ENCODE measurements around the gene MYO16.

GRCh38 chr13:108780706-108781105 lies 151.3 kb downstream of the MYO16 start:
- no peak for TF ChIP-seq POLR2A (IDR thresholded peaks at IDR 0.05)
- TF ChIP-seq, protein P1, sequence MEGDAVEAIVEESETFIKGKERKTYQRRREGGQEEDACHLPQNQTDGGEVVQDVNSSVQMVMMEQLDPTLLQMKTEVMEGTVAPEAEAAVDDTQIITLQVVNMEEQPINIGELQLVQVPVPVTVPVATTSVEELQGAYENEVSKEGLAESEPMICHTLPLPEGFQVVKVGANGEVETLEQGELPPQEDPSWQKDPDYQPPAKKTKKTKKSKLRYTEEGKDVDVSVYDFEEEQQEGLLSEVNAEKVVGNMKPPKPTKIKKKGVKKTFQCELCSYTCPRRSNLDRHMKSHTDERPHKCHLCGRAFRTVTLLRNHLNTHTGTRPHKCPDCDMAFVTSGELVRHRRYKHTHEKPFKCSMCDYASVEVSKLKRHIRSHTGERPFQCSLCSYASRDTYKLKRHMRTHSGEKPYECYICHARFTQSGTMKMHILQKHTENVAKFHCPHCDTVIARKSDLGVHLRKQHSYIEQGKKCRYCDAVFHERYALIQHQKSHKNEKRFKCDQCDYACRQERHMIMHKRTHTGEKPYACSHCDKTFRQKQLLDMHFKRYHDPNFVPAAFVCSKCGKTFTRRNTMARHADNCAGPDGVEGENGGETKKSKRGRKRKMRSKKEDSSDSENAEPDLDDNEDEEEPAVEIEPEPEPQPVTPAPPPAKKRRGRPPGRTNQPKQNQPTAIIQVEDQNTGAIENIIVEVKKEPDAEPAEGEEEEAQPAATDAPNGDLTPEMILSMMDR (IDR thresholded peaks at IDR 0.05), result no peak
- TF ChIP-seq POLR2AphosphoS5 (IDR thresholded peaks at IDR 0.05; ENCODE audit: insufficient read depth in 1 of 2, low read depth in 1 of 2), result no peak
